GM18508 (cell line): ENCODE results near the gene HTRA3.

Experiments used
- ATAC-seq: cut with Tn5 transposase; IDR thresholded peaks from one replicate; pipeline ENCODE4 v1.9.1; 2021; ENCODE audit warnings: moderate number of reproducible peaks; ENCODE audit not compliant: insufficient read depth, unreplicated experiment

HTRA3 gene

GRCh38 chr4:8233672-8234484 is 35.7 kb upstream of the HTRA3 start:
- ATAC-seq: no peak

GRCh38 chr4:8234715-8235114 is 34.8 kb upstream of the HTRA3 start:
- ATAC-seq: no peak

- ATAC-seq: no peak
These were observed 34.3 kb upstream of the HTRA3 start for GRCh38 chr4:8235224-8235623.

GRCh38 chr4:8235686-8236085 is 33.9 kb upstream of the HTRA3 start:
- ATAC-seq: no peak

- ATAC-seq: no peak
These were observed 33.2 kb upstream of the HTRA3 start for GRCh38 chr4:8236106-8236919.

- ATAC-seq: no peak
These were observed 32.7 kb upstream of the HTRA3 start for GRCh38 chr4:8236920-8237195.

- ATAC-seq: no peak
These were observed 32.1 kb upstream of the HTRA3 start for GRCh38 chr4:8237256-8237989.

GRCh38 chr4:8238036-8238511 is 31.5 kb upstream of the HTRA3 start:
- ATAC-seq: no peak

GRCh38 chr4:8238515-8239053 is 31.0 kb upstream of the HTRA3 start:
- ATAC-seq: no peak

GRCh38 chr4:8239226-8239625 is 30.3 kb upstream of the HTRA3 start:
- no peak for ATAC-seq

- no peak for ATAC-seq
These were observed 29.9 kb upstream of the HTRA3 start for GRCh38 chr4:8239661-8240060.

GRCh38 chr4:8240211-8241041 is 29.1 kb upstream of the HTRA3 start:
- no peak for ATAC-seq

- ATAC-seq: no peak
These were observed 28.3 kb upstream of the HTRA3 start for GRCh38 chr4:8241211-8241779.

GRCh38 chr4:8241895-8242696 is 27.5 kb upstream of the HTRA3 start:
- peak; percentile 46 for ATAC-seq

GRCh38 chr4:8242782-8243560 is 26.6 kb upstream of the HTRA3 start:
- ATAC-seq: no peak

GRCh38 chr4:8244001-8244757 is 25.4 kb upstream of the HTRA3 start:
- ATAC-seq: no peak

GRCh38 chr4:8244931-8245460 is 24.6 kb upstream of the HTRA3 start:
- no peak for ATAC-seq
